AG04449 (cell line): ENCODE results near the gene GIMAP2.

ENCODE experiments used
- CTCF ChIA-PET: fragments of 350-600 bp; formaldehyde crosslinking; extraction: SDS; loops from one replicate; lab custom pipeline; 2021; ENCODE audit warnings: antibody characterized with exemption; lab: Yijun Ruan, JAX
- POLR2A ChIA-PET: fragments of 400-600, 350-600 bp; formaldehyde crosslinking; extraction: SDS; loops from one replicate; lab custom pipeline; 2020; ENCODE audit warnings: antibody characterized with exemption, inconsistent platforms; lab: Yijun Ruan, JAX
- DNase-seq: peaks from one replicate; pipeline ENCODE4 v3.0.0-alpha.2; 2010; ENCODE audit warnings: low read depth, low spot score
- H3K4me3 ChIP-seq: 2 replicates; pipeline ENCODE4 v1.5.1; 2011; ENCODE audit warnings: low read depth, mild to moderate bottlenecking, control low read depth, low read length
- CTCF ChIP-seq: IDR thresholded peaks from one replicate; pipeline ENCODE4 v1.5.1; 2011; ENCODE audit warnings: mild to moderate bottlenecking, moderate library complexity, low read length, control low read depth, inconsistent platforms; ENCODE audit not compliant: insufficient read depth; ENCODE audit errors: missing control alignments

Gene GIMAP2

GRCh38 chr7:150734254-150734653 is 48.7 kb downstream of the GIMAP2 start:
- DNase-seq = no peak
- TF ChIP-seq CTCF = no peak
- no peak overlapping the region for H3K4me3 ChIP-seq
- POLR2A ChIA-PET = no interaction called here
- CTCF ChIA-PET = no interaction called here

- DNase-seq = no peak
- CTCF ChIA-PET = no interaction called here
- no peak overlapping the region for H3K4me3 ChIP-seq
- POLR2A ChIA-PET = no interaction called here
- no peak for TF ChIP-seq CTCF
Measured at GRCh38 chr7:150735596-150736358, 50.3 kb downstream of the GIMAP2 start.

GRCh38 chr7:150736864-150737263 is 51.4 kb downstream of the GIMAP2 start:
- POLR2A ChIA-PET = no interaction called here
- CTCF ChIA-PET = no interaction called here
- no peak for TF ChIP-seq CTCF
- DNase-seq = no peak
- no peak overlapping the region for H3K4me3 ChIP-seq

GRCh38 chr7:150737265-150738055 is 52.0 kb downstream of the GIMAP2 start, which contains the start of gene GIMAP5:
GIMAP5 (plus strand) TSS chr7:150737418; CDS start chr7:150740885, 3,467 bp downstream.
- ChIA-PET POLR2A (no interaction called here), CTCF (no interaction called here)
- H3K4me3 ChIP-seq = no peak within 1 kb of the TSS
- DNase-seq = no peak
- no peak for TF ChIP-seq CTCF

DNA sequence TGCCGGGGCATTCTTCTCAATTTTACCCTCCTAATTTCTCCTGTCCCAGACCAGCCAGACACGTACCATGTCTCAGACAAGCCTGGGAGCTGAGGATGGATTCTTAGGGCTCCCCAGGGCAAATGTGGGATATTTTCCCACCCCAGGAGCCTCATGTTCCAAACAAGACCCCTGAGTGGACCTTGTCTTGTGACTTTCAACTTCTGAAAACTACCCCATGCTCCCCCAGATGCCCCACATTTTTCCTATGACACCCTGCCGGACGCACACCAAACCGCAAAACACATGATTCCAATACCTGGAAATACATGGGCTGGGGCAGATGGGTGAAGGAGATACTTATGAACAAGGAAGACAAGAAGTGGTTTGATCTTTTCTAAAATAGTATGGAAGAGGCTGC is 52.6 kb downstream of the GIMAP2 start:
- ChIA-PET POLR2A (no interaction called here), CTCF (no interaction called here)
- DNase-seq = no peak
- no peak overlapping the region for H3K4me3 ChIP-seq
- TF ChIP-seq CTCF = no peak

DNA sequence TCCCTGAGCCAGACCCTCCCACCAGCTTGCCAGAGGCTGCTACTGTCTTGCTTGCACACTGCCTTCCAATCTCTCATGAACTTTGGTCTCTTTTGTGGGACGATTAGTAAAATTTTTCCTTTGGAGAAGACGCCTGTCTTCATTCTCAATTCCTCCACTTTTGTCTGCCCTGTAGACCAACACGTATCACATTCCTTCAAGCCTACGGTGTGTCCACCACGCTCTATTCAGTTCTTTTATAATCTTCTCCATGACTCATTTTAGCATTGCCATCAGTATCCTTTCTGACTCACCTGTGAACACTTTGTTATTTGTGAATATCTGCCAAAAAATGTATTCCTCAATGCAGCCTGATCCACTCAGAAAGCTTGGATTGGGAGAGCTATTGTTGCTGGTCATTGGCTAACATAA is 53.1 kb downstream of the GIMAP2 start:
- no peak for TF ChIP-seq CTCF
- ChIA-PET POLR2A (no interaction called here), CTCF (no interaction called here)

More for the DNA sequence above, 53.1 kb downstream of the GIMAP2 start:
- H3K4me3 ChIP-seq = no peak overlapping the region
- no peak for DNase-seq
